Uterus (tissue), 2 donors: Measurements from ENCODE around the gene ARHGAP12.

Source experiments
- CTCF ChIP-seq, 4 experiments: fragments of 200-600 bp in 2 of 4; fragments of 450-650 bp in 2 of 4; sonication (generic) in 2 of 4; IDR thresholded peaks; one replicate each; pipeline ENCODE4 v1.5.1; 2016 to 2019; ENCODE audit warnings: antibody characterized with exemption in 4 of 4, mild to moderate bottlenecking in 2 of 4, moderate library complexity in 1 of 4
- POLR2A ChIP-seq, 2 donors: fragments of 450-650 bp; IDR thresholded peaks; one replicate each; pipeline ENCODE4 v1.6.1; 2016; ENCODE audit warnings: antibody characterized with exemption in 2 of 2, mild to moderate bottlenecking in 1 of 2, moderate library complexity in 1 of 2

GRCh38 chr10:31942435-31942834 lies 13.8 kb upstream of the ARHGAP12 start:
- TF ChIP-seq CTCF (IDR thresholded peaks at IDR 0.05) = no peak
- no peak for TF ChIP-seq POLR2A (IDR thresholded peaks at IDR 0.05)
